ENCODE data around the gene GRHL1. TPM values are rescaled to one million over a fixed set of nuclear protein-coding genes. Genes with fewer than 3 reads are reported as not detected.

GRHL1 gene
- total and polyA plus RNA-seq, 2 donors (not counting 3 experiments of a cell fraction or from before 2014, with no cell fraction given): 0.37 to 1.1 TPM

GRCh38 chr2:9998916-9999654, 47.6 kb downstream of the GRHL1 start:
- no peaks in the 10 kb centered on the region for H3K27me3 ChIP-seq (ENCODE audit: control insufficient read depth in 2 of 2, insufficient read depth in 2 of 2, low read length in 2 of 2)
- DNase-seq (ENCODE audit: low read depth, low spot score) (no peak), FAIRE-seq (no peak)
- H3K4me3 ChIP-seq (replicated peaks in 1 of 3; ENCODE audit: insufficient read depth in 1 of 3, low read depth in 1 of 3, low read length in 3 of 3): no peak overlapping the region
- intact Hi-C loops (cut with micrococcal nuclease) (no loop called here), dilution Hi-C loops (cut with MboI; ENCODE audit: extremely low pct_ligation_motif_present, low sequenced_read_pairs) (no loop called here)
- H4K20me1 ChIP-seq (replicated peaks; ENCODE audit: control insufficient read depth, extremely low read depth, insufficient read depth, low read length): no peaks in the 10 kb centered on the region
- no peak overlapping the region for H3K9ac ChIP-seq (replicated peaks; ENCODE audit: extremely low read depth, insufficient read depth, low read length)
- no peaks in the 10 kb centered on the region for H3K9me1 ChIP-seq (replicated peaks; ENCODE audit: control insufficient read depth, extremely low read depth, insufficient read depth, low read length)
- H3K4me1 ChIP-seq (ENCODE audit: control insufficient read depth, extremely low read depth, insufficient read depth, low read length): peaks cover 9% of the 10 kb centered on the region
- CTCF ChIA-PET: interaction anchor here (0.6 to 3.5 kb wide), 2 partner anchors 15 to 49 kb away, joined by 3 to 14 read pairs; no protein-coding TSS in a partner anchor
- POLR2A ChIA-PET: no interaction called here
- no peak overlapping the region for H3K4me2 ChIP-seq (ENCODE audit: insufficient read depth, low read length)
- no peaks in the 10 kb centered on the region for H3K79me2 ChIP-seq (ENCODE audit: control insufficient read depth, insufficient read depth, low read length)
- BruUV-seq (replicated peaks): no TSS peak
- TF ChIP-seq FOS (IDR thresholded peaks at IDR 0.05; ENCODE audit: borderline replicate concordance, insufficient read depth, low read length) (no peak), GATA2 (IDR thresholded peaks at IDR 0.05; ENCODE audit: insufficient read depth, insufficient read length, low read depth, low read length) (no peak), MYC (IDR thresholded peaks at IDR 0.05; ENCODE audit: low read depth, low read length) (no peak), CTCF (IDR thresholded peaks at IDR 0.05; ENCODE audit: extremely low read depth in 1 of 2, insufficient read depth in 1 of 2, low read depth in 1 of 2, low read length in 2 of 2) (no peak), JUN (IDR thresholded peaks at IDR 0.05; ENCODE audit: borderline replicate concordance, insufficient read depth, insufficient read length, low read depth) (no peak), MAX (IDR thresholded peaks at IDR 0.05; ENCODE audit: insufficient read depth, insufficient read length) (no peak), POLR2AphosphoS5 (IDR thresholded peaks at IDR 0.05; ENCODE audit: insufficient read depth, low read depth, low read length) (no peak), EZH2 (IDR thresholded peaks at IDR 0.05; ENCODE audit: borderline replicate concordance, low read depth, low read length, severe bottlenecking) (no peak), POLR2A (IDR thresholded peaks at IDR 0.05; ENCODE audit: low read depth, low read length) (no peak)
- H3K9me3 ChIP-seq (replicated peaks; ENCODE audit: control insufficient read depth, insufficient read depth, low read length): no peaks in the 10 kb centered on the region
- no peak overlapping the region for H2AFZ ChIP-seq (ENCODE audit: low read depth, low read length)
- H3K36me3 ChIP-seq (ENCODE audit: control insufficient read depth in 2 of 2, extremely low read depth in 1 of 2, insufficient read depth in 2 of 2, low read length in 2 of 2): no peaks in the 10 kb centered on the region
- no peak overlapping the region for H3K27ac ChIP-seq (ENCODE audit: insufficient read depth, low read depth, low read length)

Data from endothelial cell of umbilical vein (primary cell).